Neural cell (in vitro differentiated cells): ENCODE data around the gene KLHDC8A. TPM values are rescaled to one million over a fixed set of nuclear protein-coding genes. Genes with fewer than 3 reads are reported as not detected.

Experiments used
- H2AFZ ChIP-seq: fragments of 200-600, 300-800 bp; sonication (generic), shearing (Covaris generic); 2 replicates; pipeline ENCODE4 v1.6.0; 2014; ENCODE audit warnings: low read depth, mild to moderate bottlenecking, antibody characterized with exemption, low read length, moderate library complexity
- H3F3A ChIP-seq: fragments of 200-600 bp; shearing (Covaris generic); 2 replicates; pipeline ENCODE4 v1.6.1; 2016; ENCODE audit warnings: mild to moderate bottlenecking, moderate library complexity, mixed read lengths, antibody characterized with exemption, low read length; ENCODE audit not compliant: insufficient read depth, poor library complexity, severe bottlenecking
- H3K27ac ChIP-seq: fragments of 200-600, 300-800 bp; sonication (generic), shearing (Covaris generic); 2 replicates; pipeline ENCODE4 v1.5.1; 2014; ENCODE audit warnings: mild to moderate bottlenecking, low read length, moderate library complexity
- H3K27me3 ChIP-seq: fragments of 300-800, 200-600 bp; sonication (generic), shearing (Covaris generic); 2 replicates; pipeline ENCODE4 v1.6.0; 2014; ENCODE audit warnings: mild to moderate bottlenecking, low read depth, low read length, moderate library complexity; ENCODE audit not compliant: insufficient read depth
- H3K36me3 ChIP-seq: fragments of 300-800, 200-600 bp; sonication (generic), shearing (Covaris generic); 2 replicates; pipeline ENCODE4 v1.5.1; 2014; ENCODE audit warnings: mild to moderate bottlenecking, antibody characterized with exemption, low read length, moderate library complexity; ENCODE audit not compliant: insufficient read depth
- H3K4me2 ChIP-seq: fragments of 300-800, 200-600 bp; sonication (generic), shearing (Covaris generic); 2 replicates; pipeline ENCODE4 v1.6.0; 2014; ENCODE audit warnings: mild to moderate bottlenecking, low read length
- H3K4me3 ChIP-seq: fragments of 300-800, 200-600 bp; sonication (generic), shearing (Covaris generic); 2 replicates; pipeline ENCODE4 v1.5.1; 2014; ENCODE audit warnings: mild to moderate bottlenecking, low read length, moderate library complexity
- H3K79me2 ChIP-seq: fragments of 200-600 bp; shearing (Covaris generic); replicated peaks from 2 replicates; pipeline ENCODE4 v1.6.0; 2014; ENCODE audit warnings: mild to moderate bottlenecking, low read length, moderate library complexity; ENCODE audit not compliant: insufficient read depth
- H3K9ac ChIP-seq: fragments of 300-800, 200-600 bp; sonication (generic), shearing (Covaris generic); 2 replicates; pipeline ENCODE4 v1.6.1; 2016; ENCODE audit warnings: mild to moderate bottlenecking, low read length, mixed read lengths
- H3K9me2 ChIP-seq: fragments of 200-600 bp; shearing (Covaris generic); 2 replicates; pipeline ENCODE4 v1.6.1; 2016; ENCODE audit warnings: mild to moderate bottlenecking, low read length, mixed read lengths; ENCODE audit not compliant: insufficient read depth
- H3K9me3 ChIP-seq: fragments of 200-600, 300-800 bp; sonication (generic), shearing (Covaris generic); 2 replicates; pipeline ENCODE4 v1.6.1; 2016; ENCODE audit warnings: mild to moderate bottlenecking, mixed run types, low read length, moderate library complexity, mixed read lengths
- H4K20me1 ChIP-seq: fragments of 200-600 bp; shearing (Covaris generic); 2 replicates; pipeline ENCODE4 v1.6.1; 2016; ENCODE audit warnings: mild to moderate bottlenecking, mixed run types; ENCODE audit not compliant: insufficient read depth
- EP300 ChIP-seq: fragments of 450-650 bp; conservative IDR thresholded peaks from 2 replicates; pipeline ENCODE4 v1.6.1; 2014; ENCODE audit warnings: antibody characterized with exemption, mild to moderate bottlenecking, moderate library complexity; ENCODE audit not compliant: poor library complexity, severe bottlenecking
- EZH2 ChIP-seq: fragments of 200-600, 300-800 bp; shearing (Covaris generic), sonication (generic); IDR thresholded peaks from 2 replicates; pipeline ENCODE4 v1.6.1; 2014; ENCODE audit warnings: antibody characterized with exemption, low read length, borderline replicate concordance, mild to moderate bottlenecking; ENCODE audit not compliant: insufficient read depth, poor library complexity, severe bottlenecking
- MXI1 ChIP-seq: fragments of 450-650 bp; conservative IDR thresholded peaks from 2 replicates; pipeline ENCODE4 v1.6.1; 2014; ENCODE audit warnings: antibody characterized with exemption, mild to moderate bottlenecking; ENCODE audit not compliant: poor library complexity, severe bottlenecking
- POLR2AphosphoS5 ChIP-seq: IDR thresholded peaks from 2 replicates; pipeline ENCODE4 v1.6.1; 2012
- RAD21 ChIP-seq: fragments of 450-650 bp; conservative IDR thresholded peaks from 2 replicates; pipeline ENCODE4 v1.6.1; 2014; ENCODE audit warnings: antibody characterized with exemption, mild to moderate bottlenecking, moderate library complexity
- SMC3 ChIP-seq: fragments of 450-650 bp; conservative IDR thresholded peaks from 2 replicates; pipeline ENCODE4 v1.6.1; 2014; ENCODE audit warnings: antibody characterized with exemption, mild to moderate bottlenecking, moderate library complexity; ENCODE audit not compliant: poor library complexity
- TAF1 ChIP-seq: IDR thresholded peaks from 2 replicates; pipeline ENCODE4 v1.6.1; 2012; ENCODE audit warnings: low read depth
- polyA plus RNA-seq: library from polyadenylated mRNA; depleted of rRNA; stranded (reverse); fragments of >200 nt; gene quantifications from 2 replicates; pipeline ENCODE4 v1.2.3, GENCODE V29; 2014
- TF ChIP-seq, protein P1 (sequence below): IDR thresholded peaks from 2 replicates; pipeline ENCODE4 v1.6.1; 2012; ENCODE audit warnings: borderline replicate concordance
- TF ChIP-seq, protein P2 (sequence below): fragments of 450-650 bp; IDR thresholded peaks from 2 replicates; pipeline ENCODE4 v1.5.1; 2014; ENCODE audit warnings: antibody characterized with exemption, mild to moderate bottlenecking, moderate library complexity; ENCODE audit not compliant: poor library complexity, severe bottlenecking

The KLHDC8A gene
- polyA plus RNA-seq, 1 donor from 2014 or later: 7.7 TPM

GRCh38 chr1:205319081-205320018 is 37.4 kb downstream of the KLHDC8A start:
- Histone ChIP-seq H3K27me3 (no peaks in the 10 kb centered on the region), H3K27ac (no peak overlapping the region), H3K4me3 (peak overlapping the region; percentile 80), H3K9ac (no peak overlapping the region), H4K20me1 (no peaks in the 10 kb centered on the region), H3F3A (no peaks in the 10 kb centered on the region), H3K9me2 (no peaks in the 10 kb centered on the region), H3K79me2 (peaks cover 58% of the 10 kb centered on the region), H3K36me3 (no peaks in the 10 kb centered on the region), H3K4me2 (no peak overlapping the region), H2AFZ (no peak overlapping the region), H3K9me3 (no peaks in the 10 kb centered on the region)
- TF ChIP-seq TAF1: no peak

- H3K9ac ChIP-seq: no peak overlapping the region
- H3K4me2 ChIP-seq: no peak overlapping the region
- H3K27ac ChIP-seq: no peak overlapping the region
- no peaks in the 10 kb centered on the region for H3K36me3 ChIP-seq
- no peak overlapping the region for H3K4me3 ChIP-seq
- no peaks in the 10 kb centered on the region for H3K9me2 ChIP-seq
- TF ChIP-seq, protein P1, sequence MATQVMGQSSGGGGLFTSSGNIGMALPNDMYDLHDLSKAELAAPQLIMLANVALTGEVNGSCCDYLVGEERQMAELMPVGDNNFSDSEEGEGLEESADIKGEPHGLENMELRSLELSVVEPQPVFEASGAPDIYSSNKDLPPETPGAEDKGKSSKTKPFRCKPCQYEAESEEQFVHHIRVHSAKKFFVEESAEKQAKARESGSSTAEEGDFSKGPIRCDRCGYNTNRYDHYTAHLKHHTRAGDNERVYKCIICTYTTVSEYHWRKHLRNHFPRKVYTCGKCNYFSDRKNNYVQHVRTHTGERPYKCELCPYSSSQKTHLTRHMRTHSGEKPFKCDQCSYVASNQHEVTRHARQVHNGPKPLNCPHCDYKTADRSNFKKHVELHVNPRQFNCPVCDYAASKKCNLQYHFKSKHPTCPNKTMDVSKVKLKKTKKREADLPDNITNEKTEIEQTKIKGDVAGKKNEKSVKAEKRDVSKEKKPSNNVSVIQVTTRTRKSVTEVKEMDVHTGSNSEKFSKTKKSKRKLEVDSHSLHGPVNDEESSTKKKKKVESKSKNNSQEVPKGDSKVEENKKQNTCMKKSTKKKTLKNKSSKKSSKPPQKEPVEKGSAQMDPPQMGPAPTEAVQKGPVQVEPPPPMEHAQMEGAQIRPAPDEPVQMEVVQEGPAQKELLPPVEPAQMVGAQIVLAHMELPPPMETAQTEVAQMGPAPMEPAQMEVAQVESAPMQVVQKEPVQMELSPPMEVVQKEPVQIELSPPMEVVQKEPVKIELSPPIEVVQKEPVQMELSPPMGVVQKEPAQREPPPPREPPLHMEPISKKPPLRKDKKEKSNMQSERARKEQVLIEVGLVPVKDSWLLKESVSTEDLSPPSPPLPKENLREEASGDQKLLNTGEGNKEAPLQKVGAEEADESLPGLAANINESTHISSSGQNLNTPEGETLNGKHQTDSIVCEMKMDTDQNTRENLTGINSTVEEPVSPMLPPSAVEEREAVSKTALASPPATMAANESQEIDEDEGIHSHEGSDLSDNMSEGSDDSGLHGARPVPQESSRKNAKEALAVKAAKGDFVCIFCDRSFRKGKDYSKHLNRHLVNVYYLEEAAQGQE: no peak
- TF ChIP-seq TAF1 (no peak), EP300 (no peak), MXI1 (no peak), EZH2 (no peak), RAD21 (no peak), SMC3 (no peak), POLR2AphosphoS5 (no peak)
- TF ChIP-seq, protein P2, sequence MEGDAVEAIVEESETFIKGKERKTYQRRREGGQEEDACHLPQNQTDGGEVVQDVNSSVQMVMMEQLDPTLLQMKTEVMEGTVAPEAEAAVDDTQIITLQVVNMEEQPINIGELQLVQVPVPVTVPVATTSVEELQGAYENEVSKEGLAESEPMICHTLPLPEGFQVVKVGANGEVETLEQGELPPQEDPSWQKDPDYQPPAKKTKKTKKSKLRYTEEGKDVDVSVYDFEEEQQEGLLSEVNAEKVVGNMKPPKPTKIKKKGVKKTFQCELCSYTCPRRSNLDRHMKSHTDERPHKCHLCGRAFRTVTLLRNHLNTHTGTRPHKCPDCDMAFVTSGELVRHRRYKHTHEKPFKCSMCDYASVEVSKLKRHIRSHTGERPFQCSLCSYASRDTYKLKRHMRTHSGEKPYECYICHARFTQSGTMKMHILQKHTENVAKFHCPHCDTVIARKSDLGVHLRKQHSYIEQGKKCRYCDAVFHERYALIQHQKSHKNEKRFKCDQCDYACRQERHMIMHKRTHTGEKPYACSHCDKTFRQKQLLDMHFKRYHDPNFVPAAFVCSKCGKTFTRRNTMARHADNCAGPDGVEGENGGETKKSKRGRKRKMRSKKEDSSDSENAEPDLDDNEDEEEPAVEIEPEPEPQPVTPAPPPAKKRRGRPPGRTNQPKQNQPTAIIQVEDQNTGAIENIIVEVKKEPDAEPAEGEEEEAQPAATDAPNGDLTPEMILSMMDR: no peak
- H3K27me3 ChIP-seq: no peaks in the 10 kb centered on the region
- no peaks in the 10 kb centered on the region for H4K20me1 ChIP-seq
- H3F3A ChIP-seq: peaks cover 6% of the 10 kb centered on the region
- no peaks in the 10 kb centered on the region for H3K9me3 ChIP-seq
- no peak overlapping the region for H2AFZ ChIP-seq
- H3K79me2 ChIP-seq: peaks cover 59% of the 10 kb centered on the region
Measured at GRCh38 chr1:205318231-205318991, 38.3 kb downstream of the KLHDC8A start.
